GM12892 (cell line): ENCODE results near the gene INPP5A.

Experiments used
- POLR2A ChIP-seq: IDR thresholded peaks from 2 replicates; pipeline ENCODE4 v1.6.1; 2011; ENCODE audit warnings: low read depth, low read length, control low read depth
- POLR2AphosphoS5 ChIP-seq: IDR thresholded peaks from 2 replicates; pipeline ENCODE4 v1.6.1; 2011; ENCODE audit warnings: low read depth, low read length, control low read depth
- TAF1 ChIP-seq: IDR thresholded peaks from 2 replicates; pipeline ENCODE4 v1.6.1; 2011; ENCODE audit warnings: low read depth, mild to moderate bottlenecking, control low read depth, low read length, borderline replicate concordance

- TF ChIP-seq POLR2A (no peak), POLR2AphosphoS5 (no peak), TAF1 (no peak)
Measured at GRCh38 chr10:132685101-132685891, 147.7 kb downstream of the INPP5A start.
